GM18858 (cell line): ENCODE data around the gene CRYGB.

Experiments
- ATAC-seq: cut with Tn5 transposase; IDR thresholded peaks from one replicate; pipeline ENCODE4 v1.9.1; 2021; ENCODE audit not compliant: unreplicated experiment

The CRYGB gene

DNA sequence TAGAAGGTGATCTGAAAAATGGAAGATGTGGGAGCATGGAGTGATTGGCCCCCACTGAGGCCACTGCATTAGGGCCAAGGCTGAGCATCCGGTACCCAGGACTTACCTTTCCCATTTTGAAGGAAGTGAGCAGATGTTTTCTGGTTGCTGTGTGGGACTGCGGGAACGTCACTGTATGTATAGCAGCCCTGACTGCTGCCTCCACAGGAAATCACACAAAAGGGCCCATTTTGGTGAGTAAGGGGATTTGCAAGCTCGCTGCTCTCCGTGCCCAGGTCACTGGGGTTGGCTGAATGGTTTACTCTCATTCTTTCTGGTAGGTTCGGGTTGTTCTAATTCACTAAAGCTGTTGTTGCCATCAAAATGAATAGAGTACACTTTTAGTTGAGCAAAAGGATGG lies at the start of gene CRYGB:
Gene CRYGB, minus strand, starts transcription at position 153 of the 400 bp plus-strand sequence. Its CDS starts 38 bp downstream, at position 115.
- ATAC-seq, result no peak

GRCh38 chr2:208195531-208195930 lies 49.6 kb upstream of the CRYGB start:
- ATAC-seq, result no peak

GRCh38 chr2:208192611-208193236 lies 46.8 kb upstream of the CRYGB start:
- ATAC-seq, result no peak

GRCh38 chr2:208189810-208190503 lies 44.0 kb upstream of the CRYGB start, which contains the start of gene C2orf80:
Gene C2orf80, minus strand, starts transcription at chr2:208190030. Its CDS starts 3,044 bp downstream, at chr2:208186986.
- ATAC-seq, result no peak

DNA sequence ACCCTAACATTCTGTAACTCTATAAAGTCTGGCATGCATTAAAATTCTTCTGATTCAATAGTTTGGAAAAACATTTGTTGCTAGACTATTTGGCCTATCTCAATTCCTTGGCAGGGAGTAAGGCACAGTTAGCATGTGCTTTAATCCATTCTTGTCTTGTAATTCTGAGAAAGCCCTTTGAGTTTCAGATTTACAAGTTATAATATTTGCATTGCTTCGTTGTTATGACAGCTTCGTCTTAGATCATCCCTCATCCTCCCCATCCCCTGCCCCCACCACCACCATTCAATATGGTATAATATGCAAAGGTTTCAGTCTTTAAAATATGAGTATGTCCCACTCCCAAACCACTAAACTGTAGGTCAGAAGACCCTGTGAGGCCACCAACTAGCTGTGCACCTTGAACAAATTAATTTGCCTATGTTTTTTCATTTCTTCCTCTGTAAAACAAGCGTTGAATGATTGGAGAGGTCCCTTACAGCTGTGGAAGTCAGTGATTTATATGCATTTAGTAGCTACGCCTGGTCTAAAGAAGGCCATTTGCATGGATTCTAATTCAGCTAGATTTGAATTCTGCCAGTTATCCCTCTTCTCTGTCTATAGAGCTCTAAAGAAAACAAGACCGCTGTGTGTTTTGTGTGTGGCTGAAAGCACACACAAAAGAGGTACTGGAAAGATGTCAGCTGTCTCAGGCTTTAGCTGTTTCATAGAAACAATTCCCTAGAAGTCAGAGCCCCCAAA lies 43.3 kb upstream of the CRYGB start:
- no peak for ATAC-seq

- no peak for ATAC-seq
Observed at GRCh38 chr2:208186893-208187292, 40.9 kb upstream of the CRYGB start.

DNA sequence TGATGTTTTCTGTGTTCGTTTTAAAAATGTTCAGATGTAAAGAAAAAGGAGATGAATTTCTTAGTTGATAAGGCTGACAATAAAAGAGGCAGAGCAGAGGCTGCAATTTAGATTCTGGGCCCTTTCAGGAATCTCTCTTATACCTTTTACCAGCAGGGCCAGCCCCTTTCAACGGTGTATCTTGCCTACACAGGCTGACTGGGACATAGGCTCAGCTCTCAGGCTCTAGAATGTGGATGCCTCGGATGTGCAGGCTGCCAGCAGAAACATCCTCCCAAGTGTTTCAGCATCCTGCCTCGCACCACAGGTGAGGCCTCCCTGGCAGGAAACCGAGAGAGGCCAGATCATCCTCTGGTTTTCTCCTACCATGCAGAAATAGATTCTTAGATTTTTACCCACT lies 40.5 kb upstream of the CRYGB start:
- ATAC-seq, result no peak

DNA sequence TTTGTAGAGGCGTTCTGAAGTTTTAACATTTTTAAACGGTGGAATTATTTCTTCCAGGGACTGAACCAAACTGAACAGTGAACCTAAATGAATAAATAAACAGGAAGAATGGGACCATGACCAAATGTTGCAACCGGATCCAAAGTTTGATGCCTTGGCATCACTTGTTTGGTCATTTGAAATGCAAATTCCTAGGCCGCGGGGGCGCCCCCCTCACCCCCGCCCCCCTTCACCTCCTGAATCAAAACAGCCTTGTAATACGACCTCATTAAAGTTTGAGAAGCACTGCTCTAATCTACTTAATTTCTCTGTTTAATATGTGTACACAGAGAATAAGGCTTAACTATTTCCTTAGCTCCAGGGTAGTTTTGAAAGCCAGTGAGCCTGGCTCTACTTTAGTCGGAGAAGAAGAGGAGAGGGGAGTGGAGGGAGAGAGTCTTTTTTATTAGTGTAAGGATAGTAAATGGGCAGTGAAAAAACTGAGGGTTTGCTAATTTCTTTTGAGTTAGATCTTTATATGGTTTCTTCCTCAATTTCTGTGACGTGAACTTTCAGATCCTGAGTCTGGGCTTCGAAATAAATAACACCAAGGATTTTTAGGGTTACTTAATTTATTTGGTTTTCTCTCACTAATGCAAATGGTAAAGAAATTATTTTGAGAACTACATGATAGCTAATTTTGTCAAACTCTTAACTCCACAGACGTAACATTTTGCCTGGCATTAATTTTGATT lies 38.2 kb upstream of the CRYGB start:
- ATAC-seq, result no peak

- no peak for ATAC-seq
Observed at GRCh38 chr2:208183526-208183925, 37.6 kb upstream of the CRYGB start.

- no peak for ATAC-seq
Observed at GRCh38 chr2:208182835-208183234, 36.9 kb upstream of the CRYGB start.

DNA sequence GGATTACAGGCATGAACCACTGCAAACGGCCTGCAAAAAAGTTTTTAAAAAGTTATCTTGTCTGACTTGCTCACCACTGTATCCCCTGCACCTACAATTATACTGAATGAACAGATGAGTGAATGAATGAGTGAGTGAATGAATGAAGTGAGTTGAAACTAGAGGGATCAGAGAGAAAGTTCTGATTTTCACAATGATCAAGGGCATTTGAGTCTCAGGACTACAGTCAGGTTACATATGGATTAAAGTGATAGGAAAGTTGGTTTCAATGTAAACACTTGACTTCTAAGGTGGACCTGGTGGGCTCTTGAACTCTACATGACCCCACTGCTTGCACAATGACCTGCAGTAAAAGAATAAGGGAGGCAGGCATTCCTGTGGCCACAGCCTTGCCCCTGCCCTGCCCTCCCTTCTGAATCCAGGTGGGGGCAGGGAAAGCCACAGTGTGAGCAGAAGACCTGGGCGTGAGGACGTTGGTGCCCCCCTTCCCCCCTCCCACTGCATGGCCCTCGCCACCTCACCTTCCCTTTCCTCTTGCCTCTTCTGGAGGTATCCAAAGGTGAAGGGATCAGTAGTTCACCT lies 33.2 kb upstream of the CRYGB start:
- ATAC-seq, result no peak

DNA sequence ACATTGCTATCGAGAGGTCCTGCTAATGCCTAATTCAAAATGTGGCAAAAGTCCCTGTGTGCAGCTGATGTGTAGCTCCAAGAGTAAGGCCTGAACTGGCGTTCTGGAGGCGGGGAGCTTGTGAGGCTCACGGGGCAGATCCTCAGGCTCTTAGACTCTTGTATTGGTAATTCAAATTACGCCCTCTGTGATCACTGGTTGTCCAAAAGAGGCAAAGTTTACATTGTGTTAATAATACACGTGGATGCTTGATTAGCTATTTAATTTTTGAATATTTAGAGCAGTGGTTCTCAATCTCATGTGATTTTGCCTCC lies 29.8 kb upstream of the CRYGB start:
- no peak for ATAC-seq

GRCh38 chr2:208175069-208175839 lies 29.3 kb upstream of the CRYGB start:
- peak; percentile 99 for ATAC-seq

- no peak for ATAC-seq
Observed at GRCh38 chr2:208174144-208174543, 28.2 kb upstream of the CRYGB start.

DNA sequence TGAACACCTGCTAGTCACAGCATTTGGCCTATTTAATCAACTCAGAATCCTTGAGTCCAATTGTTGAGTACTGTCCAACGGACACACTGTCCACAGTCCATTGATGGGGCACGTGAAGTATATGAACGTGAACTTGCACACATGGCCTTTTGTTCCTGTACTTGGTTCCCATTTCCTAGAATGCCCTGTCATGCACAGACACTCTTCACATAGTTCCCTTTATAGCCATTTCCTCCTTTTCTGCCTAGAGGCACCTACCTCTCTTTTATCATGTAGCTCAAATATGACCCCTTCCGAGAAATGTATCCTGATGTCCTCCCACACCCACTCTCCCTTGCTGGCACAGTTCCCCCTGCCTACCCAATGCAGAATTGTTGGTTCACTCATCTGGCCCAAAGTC lies 26.2 kb upstream of the CRYGB start:
- ATAC-seq, result no peak

GRCh38 chr2:208164951-208165755 lies 19.2 kb upstream of the CRYGB start:
- ATAC-seq, result no peak

DNA sequence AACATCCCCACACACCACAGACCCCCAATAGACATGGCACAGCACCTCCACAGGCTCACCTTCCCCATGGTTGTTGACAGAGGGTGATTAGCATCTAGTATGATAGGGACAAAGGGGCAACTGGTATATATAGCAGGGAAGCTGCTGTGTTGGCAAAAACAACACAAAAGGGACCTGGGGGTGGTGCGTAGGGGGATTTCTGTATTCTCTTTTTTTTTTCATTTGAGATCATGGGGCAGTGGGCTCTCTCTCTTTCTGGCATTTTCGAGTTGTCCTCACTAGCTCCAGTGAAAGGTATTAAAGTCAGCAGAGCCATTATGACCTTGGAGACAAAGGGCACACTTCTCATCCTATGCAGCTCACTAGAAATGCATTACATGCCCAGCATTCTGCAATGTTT lies 17.5 kb upstream of the CRYGB start, which contains the start of gene CRYGA:
Gene CRYGA, minus strand, starts transcription at position 101 of the 400 bp plus-strand sequence. Its CDS starts 33 bp downstream, at position 68.
- no peak for ATAC-seq

GRCh38 chr2:208156439-208156838 lies 10.5 kb upstream of the CRYGB start:
- no peak for ATAC-seq

GRCh38 chr2:208153156-208153555 lies 7.2 kb upstream of the CRYGB start:
- ATAC-seq, result no peak
